H1 (cell line): Measurements from ENCODE around the gene INCENP. TPM values are rescaled to one million over a fixed set of nuclear protein-coding genes. Genes with fewer than 3 reads are reported as not detected.

Experiments
- CTCF ChIA-PET: fragments of 300-600 bp; sonication (Branson Sonifier 250); formaldehyde crosslinking; loops from one replicate; lab custom pipeline; 2021; ENCODE audit not compliant: partially characterized antibody; lab: Charles Lee
- POLR2A ChIA-PET: fragments of 300-600 bp; sonication (Branson Sonifier 250); formaldehyde crosslinking; loops from one replicate; lab custom pipeline; 2021; ENCODE audit warnings: inconsistent platforms; ENCODE audit not compliant: partially characterized antibody; lab: Charles Lee
- DNase-seq, 2 experiments: peaks; one replicate each; pipeline versions ENCODE4 v3.0.0 to v3.0.0-alpha.2; 2010 to 2022; ENCODE audit warnings: low spot score in 2 of 2, low read depth in 1 of 2, mixed read lengths in 1 of 2
- FAIRE-seq: peaks from 2 replicates; lab custom pipeline; 2011; peaks lifted over from hg19 to GRCh38; lab: Jason Lieb, UNC
- H2AFZ ChIP-seq: 2 replicates; pipeline ENCODE4 v1.8.1; 2012; ENCODE audit warnings: low read length, inconsistent platforms
- H2AK5ac ChIP-seq: 2 replicates; pipeline ENCODE4 v1.6.1; 2013; ENCODE audit warnings: low read depth, low read length
- H2BK120ac ChIP-seq: replicated peaks from 2 replicates; pipeline ENCODE3; 2013; ENCODE audit warnings: low read depth, low read length, inconsistent platforms
- H2BK12ac ChIP-seq: 2 replicates; pipeline ENCODE4 v1.6.1; 2013; ENCODE audit warnings: low read depth, low read length
- H2BK15ac ChIP-seq: 2 replicates; pipeline ENCODE4 v1.6.1; 2013; ENCODE audit warnings: low read length
- H2BK20ac ChIP-seq: 2 replicates; pipeline ENCODE4 v1.6.1; 2013; ENCODE audit warnings: low read length
- H2BK5ac ChIP-seq: 2 replicates; pipeline ENCODE4 v1.6.1; 2013; ENCODE audit warnings: low read depth, low read length
- H3K14ac ChIP-seq: 2 replicates; pipeline ENCODE4 v1.6.1; 2013; ENCODE audit warnings: inconsistent platforms; ENCODE audit not compliant: insufficient read length
- H3K18ac ChIP-seq: 2 replicates; pipeline ENCODE4 v1.6.1; 2013; ENCODE audit warnings: low read length; ENCODE audit errors: extremely low read depth
- H3K23ac ChIP-seq: 2 replicates; pipeline ENCODE4 v1.6.1; 2013; ENCODE audit warnings: inconsistent platforms; ENCODE audit not compliant: insufficient read length
- H3K23me2 ChIP-seq: 2 replicates; pipeline ENCODE4 v1.6.1; 2013; ENCODE audit warnings: low read depth, low read length
- H3K27ac ChIP-seq: 2 replicates; pipeline ENCODE4 v1.6.1; 2011; ENCODE audit warnings: low read depth, low read length, inconsistent platforms
- H3K27me3 ChIP-seq, 4 experiments: replicated peaks in 1 of 4; 1 replicate in 1 of 4; 2 replicates in 3 of 4; pipeline versions ENCODE4 v1.6.1 to v1.8.1; 2011 to 2013; ENCODE audit warnings: low read length in 3 of 4, mild to moderate bottlenecking in 3 of 4, inconsistent platforms in 2 of 4, mixed read lengths in 2 of 4, moderate library complexity in 1 of 4; ENCODE audit not compliant: control insufficient read depth in 3 of 4, insufficient read depth in 3 of 4; ENCODE audit errors: extremely low read depth in 1 of 4
- H3K36me3 ChIP-seq, 4 experiments: 2 replicates each; pipeline versions ENCODE4 v1.6.1 to v1.8.1; 2011 to 2013; ENCODE audit warnings: mild to moderate bottlenecking in 4 of 4, low read length in 3 of 4, moderate library complexity in 2 of 4, control low read depth in 1 of 4, inconsistent platforms in 1 of 4; ENCODE audit not compliant: insufficient read depth in 4 of 4, control insufficient read depth in 2 of 4
- H3K4ac ChIP-seq: replicated peaks from 2 replicates; pipeline ENCODE3; 2013; ENCODE audit warnings: low read length, low read depth, mixed read lengths, inconsistent platforms; ENCODE audit not compliant: insufficient read length
- H3K4me1 ChIP-seq, 4 experiments: replicated peaks in 1 of 4; 1 replicate in 1 of 4; 2 replicates in 3 of 4; pipeline versions ENCODE4 v1.6.1 to v1.8.1; 2011 to 2013; ENCODE audit warnings: low read length in 3 of 4, inconsistent platforms in 2 of 4, mixed read lengths in 1 of 4; ENCODE audit not compliant: insufficient read depth in 4 of 4, control insufficient read depth in 3 of 4
- H3K4me2 ChIP-seq, 2 experiments: 2 replicates each; pipeline versions ENCODE4 v1.6.1 to v1.8.1; 2011 to 2013; ENCODE audit warnings: low read depth in 2 of 2, low read length in 2 of 2, control low read depth in 1 of 2, inconsistent platforms in 1 of 2, mild to moderate bottlenecking in 1 of 2; ENCODE audit not compliant: insufficient read depth in 1 of 2
- H3K4me3 ChIP-seq, 4 experiments: fragments of 200-600, 300-600 bp in 1 of 4; sonication (generic), shearing (Covaris generic), sonication (Bioruptor Twin) in 1 of 4; 2 replicates each; pipeline versions ENCODE4 v1.5.1 to v1.8.1; 2011 to 2016; ENCODE audit warnings: low read length in 4 of 4, low read depth in 3 of 4, control low read depth in 2 of 4, inconsistent platforms in 2 of 4, mild to moderate bottlenecking in 2 of 4, mixed read lengths in 1 of 4, moderate library complexity in 1 of 4; ENCODE audit not compliant: insufficient read depth in 2 of 4; ENCODE audit errors: extremely low read depth in 1 of 4
- H3K56ac ChIP-seq: replicated peaks from 2 replicates; pipeline ENCODE3; 2013; ENCODE audit warnings: low read depth, mild to moderate bottlenecking, mixed read lengths, low read length, inconsistent platforms; ENCODE audit not compliant: insufficient read length
- H3K79me1 ChIP-seq: 2 replicates; pipeline ENCODE4 v1.6.1; 2013; ENCODE audit warnings: low read depth, low read length, control low read depth
- H3K79me2 ChIP-seq, 2 experiments: 2 replicates each; pipeline versions ENCODE4 v1.6.1 to v1.8.1; 2012 to 2013; ENCODE audit warnings: low read length in 2 of 2, mild to moderate bottlenecking in 2 of 2, inconsistent platforms in 1 of 2; ENCODE audit not compliant: insufficient read depth in 2 of 2, control insufficient read depth in 1 of 2
- H3K9ac ChIP-seq, 4 experiments: replicated peaks in 1 of 4; 1 replicate in 1 of 4; 2 replicates in 3 of 4; pipeline versions ENCODE4 v1.6.1 to v1.8.1; 2011 to 2013; ENCODE audit warnings: low read depth in 3 of 4, low read length in 3 of 4, control low read depth in 2 of 4, mild to moderate bottlenecking in 2 of 4, moderate library complexity in 2 of 4, inconsistent platforms in 1 of 4; ENCODE audit errors: extremely low read depth in 1 of 4
- H3K9me3 ChIP-seq, 2 experiments: 2 replicates each; pipeline versions ENCODE4 v1.6.1 to v1.8.1; 2012 to 2013; ENCODE audit warnings: mild to moderate bottlenecking in 2 of 2, moderate library complexity in 2 of 2, control low read depth in 1 of 2, inconsistent platforms in 1 of 2, low read depth in 1 of 2, low read length in 1 of 2, mixed read lengths in 1 of 2; ENCODE audit not compliant: insufficient read depth in 2 of 2
- H4K20me1 ChIP-seq, 2 experiments: replicated peaks in 1 of 2; 2 replicates each; pipeline versions ENCODE3 to v1.8.1; 2011 to 2013; ENCODE audit warnings: inconsistent platforms in 2 of 2, low read length in 2 of 2, mild to moderate bottlenecking in 1 of 2; ENCODE audit not compliant: insufficient read depth in 2 of 2, control insufficient read depth in 1 of 2
- H4K5ac ChIP-seq: 2 replicates; pipeline ENCODE4 v1.6.1; 2013; ENCODE audit warnings: low read length, low read depth, mixed read lengths, inconsistent platforms; ENCODE audit not compliant: insufficient read length
- H4K8ac ChIP-seq: 2 replicates; pipeline ENCODE4 v1.8.0; 2013; ENCODE audit warnings: mild to moderate bottlenecking, moderate library complexity, low read length, inconsistent platforms; ENCODE audit not compliant: insufficient read depth; ENCODE audit errors: extremely low read depth
- H4K91ac ChIP-seq: replicated peaks from 2 replicates; pipeline ENCODE3; 2013; ENCODE audit warnings: low read length, mixed read lengths, inconsistent platforms; ENCODE audit not compliant: insufficient read length
- BACH1 ChIP-seq: IDR thresholded peaks from 2 replicates; pipeline ENCODE4 v1.6.1; 2012; ENCODE audit warnings: low read length, improper control_type of control experiment
- BRCA1 ChIP-seq: IDR thresholded peaks from 2 replicates; pipeline ENCODE4 v1.6.1; 2012; ENCODE audit warnings: low read depth, low read length, improper control_type of control experiment
- CHD2 ChIP-seq: IDR thresholded peaks from 2 replicates; pipeline ENCODE4 v1.6.1; 2012; ENCODE audit warnings: low read length, improper control_type of control experiment
- CREB1 ChIP-seq: IDR thresholded peaks from 2 replicates; pipeline ENCODE4 v1.6.1; 2012; ENCODE audit warnings: inconsistent platforms
- GTF2F1 ChIP-seq: IDR thresholded peaks from 2 replicates; pipeline ENCODE4 v1.6.1; 2012; ENCODE audit warnings: low read depth, low read length, improper control_type of control experiment, borderline replicate concordance
- NRF1 ChIP-seq: IDR thresholded peaks from 2 replicates; pipeline ENCODE4 v1.6.1; 2011; ENCODE audit warnings: mild to moderate bottlenecking, low read depth, low read length, improper control_type of control experiment
- PHF8 ChIP-seq: fragments of 200-600 bp; sonication (generic); conservative IDR thresholded peaks from 2 replicates; pipeline ENCODE4 v1.7.1; 2012; ENCODE audit warnings: low read depth, mild to moderate bottlenecking, inconsistent platforms, low read length, moderate library complexity
- RBBP5 ChIP-seq: IDR thresholded peaks from 2 replicates; pipeline ENCODE4 v1.7.1; 2012; ENCODE audit warnings: low read depth, mild to moderate bottlenecking, inconsistent platforms, low read length, moderate library complexity, borderline replicate concordance
- RXRA ChIP-seq: IDR thresholded peaks from 2 replicates; pipeline ENCODE4 v1.6.1; 2011; ENCODE audit warnings: low read depth, mild to moderate bottlenecking, low read length, moderate library complexity; ENCODE audit not compliant: insufficient read depth
- TEAD4 ChIP-seq: IDR thresholded peaks from 2 replicates; pipeline ENCODE4 v1.6.1; 2012; ENCODE audit warnings: low read depth, low read length, inconsistent platforms, mixed read lengths
- ZNF274 ChIP-seq: IDR thresholded peaks from 2 replicates; pipeline ENCODE4 v1.7.0; 2012; ENCODE audit warnings: low read length, borderline replicate concordance; ENCODE audit errors: extremely low read depth
- WGBS, 2 experiments: shearing (Covaris generic) in 1 of 2; methylation state at CpG; one replicate each; pipeline versions ENCODE4 v1.1.6 to v1.1.7; 2013 to 2015; ENCODE audit warnings: low lambda C conversion rate in 2 of 2, mixed read lengths in 2 of 2, inconsistent platforms in 1 of 2, low coverage in 1 of 2, missing lambda C conversion rate in 1 of 2; ENCODE audit not compliant: insufficient replicate concordance in 2 of 2, insufficient coverage in 1 of 2, insufficient read length in 1 of 2; ENCODE audit errors: extremely low coverage in 1 of 2, missing lambda C conversion rate in 1 of 2; 5-methylcytosine and 5-hydroxymethylcytosine counted together
- polyA plus RNA-seq, 7 experiments: library from polyadenylated mRNA; depleted of rRNA in 3 of 7; stranded (reverse) in 5 of 7; unstranded in 2 of 7; fragments of >200 nt in 5 of 7; fragments of 200-250 nt in 2 of 7; gene quantifications; 1 replicate in 5 of 7; 2 replicates in 1 of 7; 4 replicates in 1 of 7; pipeline versions ENCODE4 v1.2.1 to v1.2.3, GENCODE V29; 2011 to 2013; ENCODE audit warnings: missing spikeins in 2 of 7, mixed read lengths in 2 of 7
- total RNA-seq: library from RNA; stranded (reverse); fragmentation: NEBNext Ultra II Directional; extraction: Animal tissue kit (Norgen Biotek cat#: 25700); gene quantifications from 2 replicates; pipeline ENCODE4 v1.2.1, GENCODE V29; 2021
- TF ChIP-seq, protein P1 (sequence below), 3 experiments: IDR thresholded peaks; 1 replicate in 2 of 3; 2 replicates in 1 of 3; pipeline versions ENCODE4 v1.5.1 to v1.6.1; 2011; ENCODE audit warnings: low read length in 3 of 3, mild to moderate bottlenecking in 3 of 3, inconsistent platforms in 2 of 3, low read depth in 1 of 3, moderate library complexity in 1 of 3; ENCODE audit not compliant: insufficient read depth in 1 of 3; ENCODE audit errors: control extremely low read depth in 1 of 3

INCENP gene
- total and polyA plus RNA-seq, 2 of the 8 experiments (the other 6 are each of a cell fraction or from before 2014, with no cell fraction given): 25.4 to 132 TPM

DNA sequence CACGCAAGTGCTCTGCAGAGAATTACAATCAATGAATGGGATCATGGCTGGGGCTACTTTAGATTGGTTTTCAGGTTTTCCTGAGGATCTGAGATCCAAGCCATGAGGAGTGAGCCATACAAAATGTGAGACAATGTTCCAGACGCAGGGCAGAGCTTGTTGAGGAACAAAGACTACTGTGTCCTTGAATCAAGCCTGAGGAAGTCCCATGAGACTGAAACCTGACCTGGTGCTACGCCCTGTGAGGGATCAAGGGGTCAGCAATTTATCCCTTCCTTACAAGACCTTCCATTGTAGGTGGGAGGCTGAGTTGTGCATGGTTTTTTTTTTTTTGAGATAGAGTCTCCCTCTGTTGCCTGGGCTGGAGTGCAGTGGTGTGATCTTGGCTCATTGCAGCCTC, 2.1 kb downstream of the INCENP start:
- Histone ChIP-seq H3K79me2 (peaks cover 34 to 70% of the 10 kb centered on the region in 2 experiments), H3K56ac (no peak overlapping the region), H3K27ac (no peak overlapping the region), H3K4me3 (no peak overlapping the region), H3K27me3 (no peaks in the 10 kb centered on the region), H3K4me1 (peaks cover 0 to 11% (median 7%) of the 10 kb centered on the region in 4 experiments; a peak in 5 of 7 replicates), H3K36me3 (peaks cover 18 to 29% (median 23%) of the 10 kb centered on the region in 4 experiments), H2AK5ac (no peak overlapping the region), H4K20me1 (peaks cover 27 to 32% of the 10 kb centered on the region in 2 experiments), H4K8ac (no peak overlapping the region), H3K18ac (no peak overlapping the region), H3K79me1 (peaks cover 29% of the 10 kb centered on the region), H3K4me2 (peak overlapping the region; percentile 89 to 95; a peak in 3 of 4 replicates), H2BK12ac (no peak overlapping the region), H3K23me2 (peaks cover 9% of the 10 kb centered on the region), H2BK20ac (no peak overlapping the region), H2BK5ac (no peak overlapping the region), H3K9ac (no peak overlapping the region), H4K91ac (no peak overlapping the region), H3K4ac (no peak overlapping the region), H2BK15ac (no peak overlapping the region), H3K9me3 (no peaks in the 10 kb centered on the region), H2BK120ac (no peak overlapping the region), H3K23ac (no peak overlapping the region), H3K14ac (no peak overlapping the region), H4K5ac (no peak overlapping the region), H2AFZ (no peak overlapping the region)
- DNase-seq (no peak), FAIRE-seq (no peak)
- WGBS, 2 experiments: 73% methylated on average over 3 of the region's 3 CpGs; no CpG with 5 or more reads in 1 of the 2 experiments
- ChIA-PET CTCF (interaction anchor here (0.8 to 0.9 kb wide), 3 partner anchors 9 to 228 kb away, joined by 3 read pairs; no protein-coding TSS in a partner anchor), POLR2A (no interaction called here)
- no peak for TF ChIP-seq CREB1
- no peak for TF ChIP-seq ZNF274
- TF ChIP-seq, protein P1, sequence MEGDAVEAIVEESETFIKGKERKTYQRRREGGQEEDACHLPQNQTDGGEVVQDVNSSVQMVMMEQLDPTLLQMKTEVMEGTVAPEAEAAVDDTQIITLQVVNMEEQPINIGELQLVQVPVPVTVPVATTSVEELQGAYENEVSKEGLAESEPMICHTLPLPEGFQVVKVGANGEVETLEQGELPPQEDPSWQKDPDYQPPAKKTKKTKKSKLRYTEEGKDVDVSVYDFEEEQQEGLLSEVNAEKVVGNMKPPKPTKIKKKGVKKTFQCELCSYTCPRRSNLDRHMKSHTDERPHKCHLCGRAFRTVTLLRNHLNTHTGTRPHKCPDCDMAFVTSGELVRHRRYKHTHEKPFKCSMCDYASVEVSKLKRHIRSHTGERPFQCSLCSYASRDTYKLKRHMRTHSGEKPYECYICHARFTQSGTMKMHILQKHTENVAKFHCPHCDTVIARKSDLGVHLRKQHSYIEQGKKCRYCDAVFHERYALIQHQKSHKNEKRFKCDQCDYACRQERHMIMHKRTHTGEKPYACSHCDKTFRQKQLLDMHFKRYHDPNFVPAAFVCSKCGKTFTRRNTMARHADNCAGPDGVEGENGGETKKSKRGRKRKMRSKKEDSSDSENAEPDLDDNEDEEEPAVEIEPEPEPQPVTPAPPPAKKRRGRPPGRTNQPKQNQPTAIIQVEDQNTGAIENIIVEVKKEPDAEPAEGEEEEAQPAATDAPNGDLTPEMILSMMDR (IDR thresholded peaks at IDR 0.05; ENCODE audit: control extremely low read depth in 1 of 3, insufficient read depth in 1 of 3, low read depth in 1 of 3, low read length in 3 of 3): no peak
- no peak for TF ChIP-seq TEAD4
- no peak for TF ChIP-seq PHF8
- TF ChIP-seq BACH1: no peak
- TF ChIP-seq NRF1: no peak
- no peak for TF ChIP-seq GTF2F1
- TF ChIP-seq RBBP5: no peak
- TF ChIP-seq CHD2: no peak
- no peak for TF ChIP-seq RXRA
- TF ChIP-seq BRCA1: no peak
